Spleen (tissue), 7 donors: ENCODE data around the gene NPEPL1.

Experiments
- CTCF ChIP-seq, 11 experiments: fragments of 200-600 bp in 7 of 11; fragments of 450-650 bp in 4 of 11; sonication (generic) in 4 of 11; IDR thresholded peaks in 8 of 11; conservative IDR thresholded peaks in 3 of 11; 1 replicate in 7 of 11; 2 replicates in 4 of 11; pipeline versions ENCODE4 v1.4.0 to v1.8.0; 2016 to 2021; ENCODE audit warnings: antibody characterized with exemption in 11 of 11, inconsistent platforms in 4 of 11, mild to moderate bottlenecking in 1 of 11
- POLR2A ChIP-seq, 3 donors: fragments of 450-650 bp; IDR thresholded peaks; one replicate each; pipeline ENCODE4 v1.5.1; 2017; ENCODE audit warnings: antibody characterized with exemption in 3 of 3, mild to moderate bottlenecking in 1 of 3
- POLR2AphosphoS5 ChIP-seq, 3 donors: sonication (generic); formaldehyde crosslinking; IDR thresholded peaks; one replicate each; pipeline ENCODE4 v1.5.1; 2017; ENCODE audit warnings: antibody characterized with exemption in 3 of 3
- donor health status: DM: no; HTN: no; CAD: no; lungs with moderate emphysema.
- donor health status: DM: no; HTN: no; CAD: no.
- donor health status: DM: no; HTN: no; CAD: no.

GRCh38 chr20:58649288-58650180, 43.1 kb upstream of the NPEPL1 start:
- peak in 2 of 3 donors; percentile 32 to 53 for TF ChIP-seq POLR2AphosphoS5 (IDR thresholded peaks at IDR 0.05)
- no peak for TF ChIP-seq CTCF (IDR thresholded peaks at IDR 0.05 in 8 of 11, conservative IDR thresholded peaks at IDR 0.05 in 3 of 11)
- TF ChIP-seq POLR2A (IDR thresholded peaks at IDR 0.05) = no peak
